Measurements from ENCODE around the gene BRF1.

Gene BRF1

DNA sequence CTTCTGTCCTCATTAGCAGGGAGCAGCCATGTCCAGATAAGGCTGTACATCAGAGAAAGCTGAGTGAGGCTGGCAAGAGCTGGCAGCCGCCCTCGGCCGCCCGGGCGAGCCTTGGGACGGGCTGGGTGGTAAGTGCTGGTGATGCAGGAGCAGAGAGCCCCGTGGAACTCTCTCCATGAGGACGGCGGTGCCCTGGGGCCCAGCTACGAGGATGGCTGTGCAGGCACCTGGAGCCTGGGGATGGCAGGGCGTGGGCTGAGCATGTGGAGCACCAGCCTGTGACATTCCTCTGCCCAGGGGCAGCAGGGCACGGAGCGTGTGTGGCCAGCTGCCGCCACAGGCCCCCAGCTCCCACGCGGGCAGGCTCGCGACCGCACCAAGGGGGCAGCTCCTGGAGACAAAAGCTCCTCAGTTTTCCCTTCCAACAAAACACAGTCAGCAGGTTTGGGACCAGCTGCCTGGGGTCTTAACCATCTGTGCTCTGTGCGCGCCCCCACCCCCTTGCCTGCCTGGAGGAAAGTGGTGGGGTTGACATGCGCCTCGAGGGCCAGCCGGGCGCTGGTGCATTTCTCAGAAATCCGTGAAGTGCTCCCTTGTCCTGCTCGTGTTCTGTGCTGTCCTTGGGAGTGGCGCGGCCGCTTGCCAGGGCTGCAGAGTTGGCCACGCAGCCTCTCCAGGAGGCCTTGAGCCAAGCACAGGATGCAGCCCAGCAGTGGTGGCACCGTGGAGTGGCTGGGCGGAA is 35.1 kb upstream of the BRF1 start:
- no peak for TF ChIP-seq GATA2 (IDR thresholded peaks at IDR 0.05; ENCODE audit: low read depth, low read length)
- TF ChIP-seq GATA3 (IDR thresholded peaks at IDR 0.05; ENCODE audit: low read depth, low read length) = no peak

DNA sequence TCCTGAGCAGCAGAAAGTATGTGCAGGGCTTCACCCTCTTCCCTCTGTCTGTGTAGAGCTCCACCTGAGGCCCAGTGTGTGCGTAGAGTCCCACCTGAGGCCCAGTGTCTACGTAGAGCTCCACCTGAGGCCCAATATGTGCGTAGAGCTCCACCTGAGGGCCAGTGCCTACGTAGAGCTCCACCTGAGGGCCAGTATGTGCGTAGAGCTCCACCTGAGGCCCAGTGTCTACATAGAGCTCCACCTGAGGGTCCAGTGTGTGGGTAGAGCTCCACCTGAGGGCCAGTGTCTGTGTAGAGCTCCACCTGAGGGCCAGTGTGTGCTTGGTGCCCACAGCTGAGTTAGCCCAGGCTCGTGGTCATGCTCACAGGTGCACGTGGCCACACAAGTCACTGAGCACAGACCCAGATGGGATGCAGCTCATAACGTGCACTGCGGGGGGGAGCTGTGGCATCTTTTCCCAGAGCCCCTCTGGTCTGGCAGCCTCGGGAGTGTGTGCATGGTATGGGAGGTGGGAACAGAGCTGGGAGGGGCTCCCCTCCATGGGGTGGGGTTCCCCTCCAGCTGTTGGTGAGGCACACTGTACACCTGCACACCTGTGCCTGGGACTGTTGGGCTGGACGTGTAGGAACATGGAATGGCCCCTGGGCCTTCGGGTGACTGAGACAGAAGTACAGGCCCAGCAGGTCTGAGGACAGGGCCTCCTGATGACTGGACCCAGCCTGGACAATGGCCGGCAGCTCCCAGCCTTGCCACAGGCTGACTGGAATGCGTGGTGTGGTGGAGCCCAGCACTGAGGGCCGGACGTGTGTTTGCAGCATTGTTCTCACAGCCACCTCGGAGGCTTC is 33.8 kb upstream of the BRF1 start:
- TF ChIP-seq GATA3 (IDR thresholded peaks at IDR 0.05; ENCODE audit: low read depth, low read length) = no peak
- no peak for TF ChIP-seq GATA2 (IDR thresholded peaks at IDR 0.05; ENCODE audit: low read depth, low read length)

- TF ChIP-seq GATA3 (IDR thresholded peaks at IDR 0.05; ENCODE audit: low read depth, low read length) (no peak), GATA2 (IDR thresholded peaks at IDR 0.05; ENCODE audit: low read depth, low read length) (no peak)
These were observed 33.0 kb upstream of the BRF1 start for GRCh38 chr14:105333613-105334364.

- no peak for TF ChIP-seq GATA2 (IDR thresholded peaks at IDR 0.05; ENCODE audit: low read depth, low read length)
- no peak for TF ChIP-seq GATA3 (IDR thresholded peaks at IDR 0.05; ENCODE audit: low read depth, low read length)
These were observed 32.3 kb upstream of the BRF1 start for GRCh38 chr14:105333020-105333490.

GRCh38 chr14:105332350-105332874 is 31.6 kb upstream of the BRF1 start:
- TF ChIP-seq GATA3 (IDR thresholded peaks at IDR 0.05; ENCODE audit: low read depth, low read length) (no peak), GATA2 (IDR thresholded peaks at IDR 0.05; ENCODE audit: low read depth, low read length) (no peak)

- no peak for TF ChIP-seq GATA3 (IDR thresholded peaks at IDR 0.05; ENCODE audit: low read depth, low read length)
- TF ChIP-seq GATA2 (IDR thresholded peaks at IDR 0.05; ENCODE audit: low read depth, low read length) = no peak
These were observed 31.0 kb upstream of the BRF1 start for GRCh38 chr14:105331575-105332349.

DNA sequence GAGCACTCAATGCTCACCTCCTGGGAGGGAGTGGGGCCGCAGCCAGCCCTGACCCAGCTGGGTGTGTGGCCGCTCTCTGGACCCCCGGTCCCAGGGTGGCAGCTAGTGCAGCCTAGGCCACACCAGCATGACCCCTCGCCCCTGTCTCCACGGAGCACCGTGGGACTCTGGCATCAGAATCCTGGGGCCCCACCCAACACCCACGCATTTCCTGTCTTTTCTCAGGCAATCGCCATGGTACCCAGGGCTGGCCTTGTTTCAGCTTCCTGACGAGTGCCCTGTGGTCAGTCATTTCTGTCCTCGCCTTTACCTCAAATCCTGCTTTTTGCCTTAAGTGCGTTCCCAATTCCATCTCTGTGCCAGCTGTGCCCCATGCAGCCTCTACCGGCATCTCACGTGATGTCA is 29.7 kb upstream of the BRF1 start:
- TF ChIP-seq GATA2 (IDR thresholded peaks at IDR 0.05; ENCODE audit: low read depth, low read length) (no peak), GATA3 (IDR thresholded peaks at IDR 0.05; ENCODE audit: low read depth, low read length) (no peak)

- TF ChIP-seq GATA2 (IDR thresholded peaks at IDR 0.05; ENCODE audit: low read depth, low read length) = no peak
These were observed 28.8 kb upstream of the BRF1 start for GRCh38 chr14:105329411-105330150.

GRCh38 chr14:105328678-105329390 is 28.0 kb upstream of the BRF1 start:
- TF ChIP-seq GATA2 (IDR thresholded peaks at IDR 0.05; ENCODE audit: low read depth, low read length) (no peak), GATA3 (IDR thresholded peaks at IDR 0.05; ENCODE audit: low read depth, low read length) (no peak)

GRCh38 chr14:105328070-105328677 is 27.4 kb upstream of the BRF1 start:
- TF ChIP-seq GATA2 (IDR thresholded peaks at IDR 0.05; ENCODE audit: low read depth, low read length) = no peak
- TF ChIP-seq GATA3 (IDR thresholded peaks at IDR 0.05; ENCODE audit: low read depth, low read length) = no peak

DNA sequence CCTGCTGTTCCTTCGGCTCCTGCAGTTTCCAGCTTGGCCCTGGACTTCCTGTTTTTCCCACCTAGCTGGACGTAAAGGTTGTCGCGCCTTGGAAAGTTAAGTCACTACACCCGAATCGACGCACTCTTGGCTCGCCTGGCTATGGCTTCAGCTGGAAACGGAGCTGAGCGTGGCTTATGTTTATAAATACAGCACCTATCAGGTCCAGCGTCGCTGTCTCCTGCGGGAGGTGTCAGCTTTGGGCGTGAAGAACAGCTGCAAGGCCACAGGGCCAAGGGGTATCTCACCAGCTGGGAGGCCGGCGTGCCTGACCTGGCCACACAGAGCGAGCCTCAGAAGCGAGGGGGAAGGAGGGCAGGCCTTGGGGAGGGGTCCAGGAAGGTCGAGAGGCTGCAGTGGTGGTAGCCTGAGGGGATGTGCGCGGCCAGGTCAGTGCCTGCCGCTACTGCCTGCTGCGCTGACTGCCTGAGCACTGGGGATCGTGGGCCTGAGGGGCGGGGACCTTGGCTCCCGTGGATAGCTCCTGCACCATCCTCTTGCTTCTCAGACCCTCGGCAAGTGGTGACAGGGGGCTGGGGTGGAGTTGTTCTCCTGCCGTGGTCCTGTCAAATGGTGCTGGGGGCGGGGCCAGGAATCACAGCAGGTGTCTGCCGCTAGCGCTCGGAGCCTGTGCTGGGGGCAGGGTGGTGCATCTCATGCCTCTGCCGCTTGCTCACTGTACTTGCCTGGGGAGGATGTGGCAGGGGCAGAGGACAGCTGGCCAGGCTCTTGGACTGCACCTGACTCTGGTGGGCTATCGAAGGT is 26.3 kb upstream of the BRF1 start:
- TF ChIP-seq GATA2 (IDR thresholded peaks at IDR 0.05; ENCODE audit: low read depth, low read length) = no peak
- no peak for TF ChIP-seq GATA3 (IDR thresholded peaks at IDR 0.05; ENCODE audit: low read depth, low read length)

Measured in SH-SY5Y (cell line).